GM12801 (cell line): ENCODE results near the gene CDC14B.

ENCODE experiments used
- TF ChIP-seq, protein P1 (sequence below): IDR thresholded peaks from one replicate; pipeline ENCODE4 v1.5.1; 2011; ENCODE audit warnings: control low read depth; ENCODE audit not compliant: insufficient read length; ENCODE audit errors: extremely low read depth

CDC14B gene

DNA sequence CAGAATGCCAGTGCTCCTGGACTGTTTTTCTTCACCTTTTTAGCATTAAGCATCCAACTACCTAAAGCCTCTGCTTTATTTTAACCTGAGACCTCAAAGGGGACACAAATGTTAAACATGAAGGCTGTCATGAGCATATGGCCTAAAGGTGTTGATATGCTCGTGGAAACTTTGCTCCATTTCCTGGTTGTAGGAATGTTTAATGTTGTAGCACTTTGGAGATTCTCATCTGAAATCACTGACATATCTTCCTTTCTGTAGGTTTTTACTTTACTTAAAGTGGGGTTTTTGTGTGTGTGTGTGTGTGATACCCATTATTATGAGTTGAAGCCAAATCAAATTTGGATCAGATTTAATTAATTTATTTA is 132.6 kb downstream of the CDC14B start:
- TF ChIP-seq, protein P1, sequence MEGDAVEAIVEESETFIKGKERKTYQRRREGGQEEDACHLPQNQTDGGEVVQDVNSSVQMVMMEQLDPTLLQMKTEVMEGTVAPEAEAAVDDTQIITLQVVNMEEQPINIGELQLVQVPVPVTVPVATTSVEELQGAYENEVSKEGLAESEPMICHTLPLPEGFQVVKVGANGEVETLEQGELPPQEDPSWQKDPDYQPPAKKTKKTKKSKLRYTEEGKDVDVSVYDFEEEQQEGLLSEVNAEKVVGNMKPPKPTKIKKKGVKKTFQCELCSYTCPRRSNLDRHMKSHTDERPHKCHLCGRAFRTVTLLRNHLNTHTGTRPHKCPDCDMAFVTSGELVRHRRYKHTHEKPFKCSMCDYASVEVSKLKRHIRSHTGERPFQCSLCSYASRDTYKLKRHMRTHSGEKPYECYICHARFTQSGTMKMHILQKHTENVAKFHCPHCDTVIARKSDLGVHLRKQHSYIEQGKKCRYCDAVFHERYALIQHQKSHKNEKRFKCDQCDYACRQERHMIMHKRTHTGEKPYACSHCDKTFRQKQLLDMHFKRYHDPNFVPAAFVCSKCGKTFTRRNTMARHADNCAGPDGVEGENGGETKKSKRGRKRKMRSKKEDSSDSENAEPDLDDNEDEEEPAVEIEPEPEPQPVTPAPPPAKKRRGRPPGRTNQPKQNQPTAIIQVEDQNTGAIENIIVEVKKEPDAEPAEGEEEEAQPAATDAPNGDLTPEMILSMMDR, result no peak

DNA sequence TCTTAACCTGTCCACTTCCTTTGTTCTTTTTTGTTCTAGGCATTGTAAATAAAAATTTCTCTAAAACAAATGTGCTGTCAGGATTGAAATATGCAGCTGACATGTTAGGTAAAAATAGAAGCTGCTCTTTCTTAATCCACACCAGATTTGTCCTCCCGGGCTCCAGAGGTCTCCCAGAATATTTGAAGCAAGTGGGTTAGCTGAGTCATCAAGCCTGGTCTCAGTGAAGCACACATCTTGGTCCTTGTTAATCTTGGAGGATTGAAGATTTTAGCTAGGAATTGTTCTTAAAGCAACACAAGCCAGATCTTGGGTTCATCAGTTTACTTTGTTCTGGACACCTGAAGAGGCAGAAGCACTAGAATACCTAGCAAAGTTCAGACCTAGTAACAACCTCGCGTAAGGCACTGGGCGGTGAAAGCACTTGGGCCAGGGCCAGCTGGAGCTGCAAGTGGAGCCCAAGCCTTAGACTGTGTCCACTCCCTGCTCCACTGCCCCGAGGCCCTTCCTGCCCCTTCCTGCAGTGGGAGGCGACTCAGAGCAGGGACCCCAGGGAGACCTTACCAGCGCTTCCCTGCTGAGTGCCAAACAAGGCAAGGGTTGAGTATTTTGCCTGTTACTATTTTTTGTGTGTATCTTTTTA is 133.1 kb downstream of the CDC14B start:
- TF ChIP-seq, protein P1, result no peak

DNA sequence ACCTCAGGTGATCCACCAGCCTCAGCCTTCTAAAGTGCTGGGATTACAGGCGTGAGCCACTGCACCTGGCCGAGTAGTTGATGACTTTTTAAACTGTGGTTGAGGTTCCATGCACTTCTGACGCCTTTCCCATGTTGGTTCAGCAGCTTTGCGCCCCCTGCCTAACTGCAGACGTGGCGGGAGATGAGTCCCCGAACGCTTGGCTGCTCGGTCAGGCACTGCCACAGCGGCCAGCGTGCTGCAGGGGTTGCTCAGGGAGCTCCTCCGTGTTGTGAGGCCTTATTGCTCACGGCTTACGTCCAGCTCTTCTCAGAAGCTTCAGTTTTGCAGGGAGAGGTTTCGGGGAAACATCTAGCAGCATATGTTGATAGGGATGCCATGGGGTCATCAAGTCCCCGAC is 134.4 kb downstream of the CDC14B start:
- TF ChIP-seq, protein P1, result no peak

DNA sequence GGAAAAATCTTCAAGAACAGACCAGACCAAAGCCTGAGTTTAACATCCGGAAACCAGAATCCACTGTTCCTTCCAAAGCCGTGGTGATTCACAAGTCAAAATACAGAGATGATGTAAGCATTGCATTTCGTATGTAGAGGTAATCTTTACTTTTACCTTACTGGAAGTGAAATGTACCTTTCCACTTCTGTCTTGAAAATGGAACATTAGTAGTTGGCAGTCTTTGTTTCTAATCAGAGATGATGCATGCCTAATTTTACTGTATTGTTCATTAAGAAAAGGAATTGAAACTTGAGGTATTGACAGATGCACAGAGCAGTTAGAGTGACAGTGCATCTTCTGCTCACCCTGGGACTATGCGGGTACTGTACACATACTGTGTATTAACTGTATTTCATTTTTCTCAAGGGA is 135.1 kb downstream of the CDC14B start:
- TF ChIP-seq, protein P1, result no peak

DNA sequence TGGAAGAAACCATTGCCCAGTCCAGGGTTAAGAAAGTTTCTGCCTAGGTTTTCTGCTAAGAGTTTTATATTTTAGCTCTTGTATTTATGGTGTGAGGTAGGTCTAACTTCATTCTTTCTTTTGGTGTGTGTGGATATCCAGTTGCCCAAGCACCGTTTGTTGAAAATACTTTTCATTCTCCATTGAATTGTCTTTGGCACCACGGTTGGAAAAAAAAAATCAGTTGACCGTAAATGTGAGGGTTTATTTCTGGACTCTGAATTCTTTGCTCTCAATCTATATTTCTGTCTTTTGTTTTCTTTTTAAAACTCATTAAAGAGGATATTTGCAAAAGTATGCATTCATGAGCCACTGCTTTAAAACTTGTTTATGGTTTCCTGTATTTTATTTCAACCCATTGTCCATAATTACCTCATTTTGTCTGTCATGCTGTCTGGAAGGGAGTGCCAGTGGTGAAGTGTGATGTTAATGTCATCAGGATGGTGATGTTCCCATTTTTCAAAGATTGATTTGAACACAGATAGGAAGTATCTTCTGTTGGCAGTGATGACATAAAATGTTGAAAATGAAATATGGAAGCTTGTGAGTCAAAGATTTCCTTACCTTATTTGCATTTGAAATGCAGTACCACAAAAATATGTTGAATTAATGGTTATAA is 135.8 kb downstream of the CDC14B start:
- TF ChIP-seq, protein P1, result no peak

DNA sequence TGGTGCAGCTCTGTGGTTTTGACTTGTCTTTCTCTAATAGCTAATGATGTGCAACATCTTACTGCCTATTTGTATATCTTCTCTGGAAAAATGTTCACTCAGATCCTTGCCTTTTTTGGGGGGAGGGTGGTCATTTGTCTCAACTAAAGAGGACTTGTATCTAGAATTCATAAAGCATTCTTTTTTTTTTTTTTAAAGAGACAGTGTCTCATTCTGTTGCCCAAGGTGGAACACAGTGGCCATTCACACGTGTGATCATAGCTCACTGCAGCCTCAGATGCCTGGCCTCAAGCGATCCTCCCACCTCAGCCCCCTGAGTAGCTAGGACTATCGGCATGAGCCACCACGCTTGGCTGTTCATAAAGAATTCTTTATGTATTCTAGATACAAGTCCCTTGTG is 136.4 kb downstream of the CDC14B start:
- TF ChIP-seq, protein P1, result no peak

DNA sequence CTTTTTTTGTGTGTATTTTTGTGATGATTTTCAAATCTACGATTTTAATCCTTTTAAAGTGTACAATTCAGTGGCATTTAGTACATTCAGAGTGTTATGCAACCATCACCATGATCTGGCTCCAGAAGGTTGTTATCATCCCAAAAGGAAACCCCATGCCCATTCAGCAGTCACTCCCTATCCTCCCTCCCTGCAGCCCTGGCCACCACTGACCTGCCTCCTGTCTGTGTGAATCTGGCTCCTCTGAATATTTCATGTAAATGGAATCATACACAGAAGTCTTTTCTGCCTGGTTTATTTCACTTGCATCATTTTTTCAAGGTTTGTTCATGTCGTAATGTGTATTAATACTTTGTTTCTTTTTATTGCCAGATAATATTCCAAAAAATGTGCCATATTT is 137.2 kb downstream of the CDC14B start:
- TF ChIP-seq, protein P1, result no peak

DNA sequence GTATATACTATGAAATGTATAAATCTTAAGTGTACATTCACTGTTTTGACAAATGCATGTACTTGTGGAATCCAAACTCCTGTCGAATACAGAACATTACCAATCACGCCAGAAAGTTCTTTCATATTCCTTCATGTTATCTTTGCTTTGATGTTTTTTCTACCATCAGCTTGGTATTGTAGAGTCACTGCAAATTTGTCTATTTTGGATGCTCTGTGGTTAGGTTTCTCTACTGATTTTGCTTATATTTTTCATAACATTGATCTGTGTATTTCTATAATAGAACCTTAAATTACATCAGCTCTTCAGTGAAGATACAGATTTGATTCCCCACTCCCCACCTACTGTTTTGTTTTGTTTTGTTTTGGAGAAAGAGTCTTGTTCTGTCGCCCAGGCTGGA is 138.9 kb downstream of the CDC14B start:
- TF ChIP-seq, protein P1, result no peak
